VCaP (cell line): ENCODE data around the gene ATG4B.

Source experiments
- H3K27ac ChIP-seq: fragments of 450-650 bp; 2 replicates; pipeline ENCODE4 v1.5.1; 2017
- CTCF ChIP-seq: fragments of 450-650 bp; conservative IDR thresholded peaks from 2 replicates; pipeline ENCODE4 v1.5.1; 2017; ENCODE audit warnings: mild to moderate bottlenecking, moderate library complexity

ATG4B gene

GRCh38 chr2:241677392-241677791 lies 39.9 kb downstream of the ATG4B start:
- no peak overlapping the region for H3K27ac ChIP-seq
- no peak for TF ChIP-seq CTCF

GRCh38 chr2:241678307-241678706 lies 40.8 kb downstream of the ATG4B start:
- no peak for TF ChIP-seq CTCF

GRCh38 chr2:241678784-241679540 lies 41.5 kb downstream of the ATG4B start:
- no peak for TF ChIP-seq CTCF

More at GRCh38 chr2:241678307-241678706, 40.8 kb downstream of the ATG4B start:
- no peak overlapping the region for H3K27ac ChIP-seq

GRCh38 chr2:241680044-241680443 lies 42.6 kb downstream of the ATG4B start:
- no peak for TF ChIP-seq CTCF
- H3K27ac ChIP-seq = no peak overlapping the region

More at GRCh38 chr2:241678784-241679540, 41.5 kb downstream of the ATG4B start:
- H3K27ac ChIP-seq = no peak overlapping the region

- TF ChIP-seq CTCF = no peak
- H3K27ac ChIP-seq = no peak overlapping the region
Observed at GRCh38 chr2:241680827-241681599, 43.5 kb downstream of the ATG4B start.

- TF ChIP-seq CTCF = no peak
- H3K27ac ChIP-seq = peak overlapping the region; percentile 94
Observed at GRCh38 chr2:241686324-241686649, 48.8 kb downstream of the ATG4B start.

GRCh38 chr2:241686650-241687425 lies 49.3 kb downstream of the ATG4B start, which contains the start of gene DTYMK:
DTYMK (minus strand) TSS chr2:241686815; CDS start chr2:241686783, 32 bp downstream.
- no peak for TF ChIP-seq CTCF

More at GRCh38 chr2:241686650-241687425, 49.3 kb downstream of the ATG4B start, which contains the start of gene DTYMK:
- peak within 1 kb of the TSS; percentile 94 for H3K27ac ChIP-seq
